Loucy (cell line): ENCODE measurements around the gene ADARB2.

Experiments
- EZH2phosphoT487 ChIP-seq: fragments of 200-600 bp; IDR thresholded peaks from 2 replicates; pipeline ENCODE4 v1.6.1; 2018; ENCODE audit warnings: antibody characterized with exemption, mild to moderate bottlenecking, moderate library complexity, borderline replicate concordance
- TF ChIP-seq, protein P1 (sequence below): fragments of 200-600 bp; sonication (generic); conservative IDR thresholded peaks from 2 replicates; pipeline ENCODE4 v1.5.1; 2014; ENCODE audit warnings: mild to moderate bottlenecking, antibody characterized with exemption, low read length

GRCh38 chr10:1419796-1420610 lies 317.3 kb downstream of the ADARB2 start:
- TF ChIP-seq, protein P1, sequence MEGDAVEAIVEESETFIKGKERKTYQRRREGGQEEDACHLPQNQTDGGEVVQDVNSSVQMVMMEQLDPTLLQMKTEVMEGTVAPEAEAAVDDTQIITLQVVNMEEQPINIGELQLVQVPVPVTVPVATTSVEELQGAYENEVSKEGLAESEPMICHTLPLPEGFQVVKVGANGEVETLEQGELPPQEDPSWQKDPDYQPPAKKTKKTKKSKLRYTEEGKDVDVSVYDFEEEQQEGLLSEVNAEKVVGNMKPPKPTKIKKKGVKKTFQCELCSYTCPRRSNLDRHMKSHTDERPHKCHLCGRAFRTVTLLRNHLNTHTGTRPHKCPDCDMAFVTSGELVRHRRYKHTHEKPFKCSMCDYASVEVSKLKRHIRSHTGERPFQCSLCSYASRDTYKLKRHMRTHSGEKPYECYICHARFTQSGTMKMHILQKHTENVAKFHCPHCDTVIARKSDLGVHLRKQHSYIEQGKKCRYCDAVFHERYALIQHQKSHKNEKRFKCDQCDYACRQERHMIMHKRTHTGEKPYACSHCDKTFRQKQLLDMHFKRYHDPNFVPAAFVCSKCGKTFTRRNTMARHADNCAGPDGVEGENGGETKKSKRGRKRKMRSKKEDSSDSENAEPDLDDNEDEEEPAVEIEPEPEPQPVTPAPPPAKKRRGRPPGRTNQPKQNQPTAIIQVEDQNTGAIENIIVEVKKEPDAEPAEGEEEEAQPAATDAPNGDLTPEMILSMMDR: no peak
- TF ChIP-seq EZH2phosphoT487: no peak
